ENCODE measurements around the gene AGXT. TPM values are rescaled to one million over a fixed set of nuclear protein-coding genes. Genes with fewer than 3 reads are reported as not detected.

Gene AGXT
- polyA plus RNA-seq, 3 donors = 0.34 to 0.80 (median 0.39) TPM

DNA sequence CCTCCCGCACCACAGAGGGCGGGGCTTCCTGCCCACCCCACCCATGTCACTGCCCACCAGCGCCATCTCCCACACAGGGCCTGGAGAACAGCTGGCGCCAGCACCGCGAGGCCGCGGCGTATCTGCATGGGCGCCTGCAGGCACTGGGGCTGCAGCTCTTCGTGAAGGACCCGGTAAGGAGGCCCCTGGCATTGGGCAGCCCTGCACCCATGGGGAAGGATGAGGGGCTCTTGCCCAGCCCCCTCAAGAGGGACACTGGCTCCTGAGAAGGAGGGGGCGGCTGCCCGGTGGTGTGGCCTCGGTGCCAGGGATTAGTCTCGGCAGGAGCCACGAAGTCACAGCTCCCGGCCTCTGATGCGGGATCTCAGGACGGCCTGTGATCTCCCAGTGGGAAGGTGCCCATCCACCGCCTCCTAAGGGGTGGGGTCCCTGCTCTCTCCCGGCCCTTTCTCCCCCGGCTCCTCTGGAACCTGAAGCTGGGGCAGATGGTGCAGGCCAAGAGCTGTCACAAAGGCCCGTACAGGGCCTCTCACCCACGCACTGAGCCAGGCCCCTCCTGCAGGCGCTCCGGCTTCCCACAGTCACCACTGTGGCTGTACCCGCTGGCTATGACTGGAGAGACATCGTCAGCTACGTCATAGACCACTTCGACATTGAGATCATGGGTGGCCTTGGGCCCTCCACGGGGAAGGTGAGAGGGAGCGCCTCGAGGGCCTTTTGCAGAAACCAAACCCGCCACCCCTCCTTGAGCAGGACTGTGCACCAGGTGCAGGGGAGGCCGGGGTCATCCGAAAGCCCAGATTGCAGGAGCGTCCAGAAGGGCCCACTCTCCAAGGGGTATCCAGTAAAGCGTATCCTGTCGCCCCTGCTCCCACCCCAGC is 9.1 kb downstream of the AGXT start:
- WGBS, 3 donors = 91 to 92% (median 92%) methylated on average over 39 to 40 of the region's 40 CpGs
- no peak overlapping the region for H3K27ac ChIP-seq (ENCODE audit: low read depth, low read length)

DNA sequence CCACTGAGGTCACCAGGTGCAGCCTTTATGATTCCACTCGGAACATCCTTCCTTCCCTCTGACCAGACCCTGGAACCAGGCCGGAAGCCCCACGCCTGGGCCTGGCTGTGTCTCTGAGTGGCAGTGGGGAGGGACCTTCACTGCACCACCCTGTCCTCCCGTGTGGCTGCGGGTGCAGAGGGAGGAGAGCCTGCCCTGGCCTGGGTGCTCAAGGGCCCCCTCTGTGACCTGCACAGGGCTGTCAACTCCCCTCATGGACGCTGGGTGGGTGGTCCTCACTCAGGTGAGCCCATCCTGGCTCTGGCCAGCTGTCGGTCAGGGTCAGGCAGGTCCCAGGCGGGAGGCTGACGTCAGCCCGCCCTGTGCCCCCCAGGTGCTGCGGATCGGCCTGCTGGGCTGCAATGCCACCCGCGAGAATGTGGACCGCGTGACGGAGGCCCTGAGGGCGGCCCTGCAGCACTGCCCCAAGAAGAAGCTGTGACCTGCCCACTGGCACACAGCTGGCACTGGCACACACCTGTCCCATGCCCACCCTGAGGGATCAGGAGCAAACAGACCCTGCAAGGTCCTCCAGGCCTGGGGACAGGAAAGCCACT is 9.8 kb downstream of the AGXT start:
- no peak overlapping the region for H3K27ac ChIP-seq (ENCODE audit: low read depth, low read length)
- WGBS, 3 donors = 88 to 93% (median 90%) methylated on average over 17 to 18 of the region's 18 CpGs

DNA sequence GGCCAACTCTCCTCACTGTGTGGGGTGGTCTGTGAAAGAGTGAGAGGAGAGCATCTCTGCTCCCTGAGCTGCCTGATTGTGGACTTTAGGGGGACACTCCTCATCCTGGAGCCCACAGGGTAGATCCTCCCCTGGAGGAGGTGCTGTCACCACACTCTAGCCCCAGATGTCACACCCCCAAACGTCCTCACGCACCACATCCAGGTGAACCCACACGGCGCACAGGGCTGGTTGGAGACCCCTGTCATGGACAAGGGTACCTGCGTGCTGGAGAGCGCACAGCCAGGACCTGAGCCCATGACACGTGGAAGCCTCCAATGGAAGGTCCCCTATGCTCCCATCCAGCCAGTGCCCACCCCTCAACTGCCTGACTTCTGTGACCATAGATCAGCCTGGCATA is 10.5 kb downstream of the AGXT start:
- 72 to 94% (median 82%) methylated on average over 7 of the region's 7 CpGs for WGBS, 3 donors
- no peak overlapping the region for H3K27ac ChIP-seq (ENCODE audit: low read depth, low read length)

DNA sequence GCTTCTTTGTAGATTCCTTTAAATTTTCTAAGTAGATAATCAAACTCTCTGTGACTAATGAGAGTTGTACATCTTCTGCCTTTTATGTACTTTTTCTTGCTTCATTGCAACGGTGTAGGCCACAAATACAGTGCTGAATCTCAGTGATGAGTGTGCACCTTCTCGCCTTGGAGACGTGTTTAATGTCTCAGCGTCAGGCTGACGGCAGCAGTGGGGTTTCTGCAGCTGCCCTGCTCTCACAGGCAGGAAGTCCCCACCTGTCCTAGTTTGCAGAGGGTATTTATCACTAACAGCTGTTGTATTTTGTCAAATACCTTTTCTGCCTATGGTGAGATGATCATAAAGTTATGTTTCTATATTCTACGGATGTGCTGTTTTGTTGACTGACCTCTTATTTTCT is 13.3 kb downstream of the AGXT start:
- 60 to 64% (median 63%) methylated on average over 6 of the region's 6 CpGs for WGBS, 3 donors
- H3K27ac ChIP-seq (ENCODE audit: low read depth, low read length) = no peak overlapping the region

DNA sequence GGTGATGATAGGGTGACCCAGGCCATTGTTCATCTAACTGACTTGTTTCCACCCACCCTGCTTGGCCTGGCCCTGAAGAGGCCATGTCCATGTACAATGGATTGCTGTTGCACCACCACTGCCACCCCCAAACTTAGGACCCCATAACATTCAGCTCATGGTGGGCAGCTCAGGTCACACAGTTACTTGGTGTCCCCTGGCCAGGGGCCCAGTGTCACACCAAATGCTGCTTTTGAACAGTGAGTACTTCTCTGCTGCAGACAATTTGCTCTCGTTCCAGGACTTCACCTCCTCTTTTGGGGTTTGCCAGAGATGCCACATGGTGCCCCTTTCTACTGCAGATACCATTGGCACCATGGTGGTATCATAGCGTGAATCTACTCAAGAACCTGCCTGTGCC is 15.6 kb downstream of the AGXT start:
- H3K27ac ChIP-seq (ENCODE audit: low read depth, low read length) = no peak overlapping the region
- 91 to 98% (median 94%) methylated on average over 2 of the region's 2 CpGs for WGBS, 3 donors

DNA sequence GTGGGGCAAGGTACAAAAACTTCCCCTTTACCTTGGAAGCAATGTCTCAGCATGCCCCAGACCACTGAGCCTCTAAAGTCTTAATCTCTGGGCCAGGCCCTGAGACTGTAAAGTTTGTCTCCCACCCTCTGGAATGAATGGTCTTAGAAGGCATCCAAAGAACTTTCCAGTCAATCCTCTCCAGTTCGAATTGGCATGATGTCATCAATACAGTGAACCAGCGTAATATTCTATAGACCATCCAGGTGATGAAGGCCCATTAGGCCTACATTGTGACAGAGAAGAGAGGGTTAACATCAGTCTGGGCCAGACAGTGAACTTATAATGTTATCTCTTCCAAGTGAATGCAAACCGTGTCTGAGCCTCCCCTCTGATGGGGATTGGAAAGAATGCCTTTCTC is 16.1 kb downstream of the AGXT start:
- no peak overlapping the region for H3K27ac ChIP-seq (ENCODE audit: low read depth, low read length)
- WGBS, 3 donors = 73 to 87% (median 80%) methylated on average over 3 of the region's 3 CpGs

DNA sequence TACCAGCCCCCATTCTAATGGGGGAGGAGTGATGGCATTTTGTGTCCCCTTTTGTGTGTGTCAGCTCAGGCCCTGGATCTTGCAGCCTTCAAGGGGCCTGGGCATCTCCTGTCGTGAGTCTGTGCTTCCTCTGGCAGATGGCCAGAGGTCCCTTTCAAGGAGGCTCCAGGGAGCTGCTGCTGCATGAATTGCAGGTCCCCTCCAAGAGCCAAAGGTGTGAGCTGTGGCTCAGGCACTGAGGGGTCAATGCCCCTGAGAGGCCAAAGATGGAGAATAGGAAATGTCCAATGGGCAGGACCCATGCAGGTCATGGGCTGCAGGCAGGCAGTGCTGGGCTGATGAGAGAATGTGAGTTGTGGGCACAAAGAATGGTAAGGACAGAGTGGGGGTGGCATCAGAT is 16.9 kb downstream of the AGXT start:
- 43 to 83% (median 50%) methylated on average over 1 of the region's 1 CpG for WGBS, 3 donors
- H3K27ac ChIP-seq (ENCODE audit: low read depth, low read length) = no peak overlapping the region

DNA sequence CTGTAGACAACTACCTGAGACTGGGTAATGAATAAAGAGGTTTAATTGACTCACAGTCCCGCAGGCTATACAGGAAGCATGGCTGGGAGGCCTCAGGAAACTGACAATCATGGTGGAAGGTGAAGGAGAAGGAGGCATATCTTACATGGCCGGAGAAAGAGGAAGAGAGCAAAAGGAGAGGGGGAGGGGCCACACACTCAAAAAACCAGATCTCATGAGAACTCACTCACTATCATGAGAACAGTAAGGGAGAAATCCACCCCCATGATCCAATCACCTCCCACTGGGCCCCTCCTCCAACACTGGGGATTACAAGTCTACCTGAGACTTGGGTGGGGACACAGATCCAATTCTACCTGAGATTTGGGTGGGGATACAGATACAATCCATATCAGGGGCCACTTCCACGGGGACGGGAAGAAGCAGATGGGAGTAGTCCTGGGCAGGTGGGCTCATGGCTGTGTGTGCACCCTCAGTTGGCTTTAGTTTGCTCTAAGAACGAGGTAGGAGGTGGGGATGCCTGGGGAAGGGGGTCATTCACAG is 17.5 kb downstream of the AGXT start:
- 67 to 79% (median 76%) methylated on average over 5 of the region's 5 CpGs for WGBS, 3 donors
- no peak overlapping the region for H3K27ac ChIP-seq (ENCODE audit: low read depth, low read length)

DNA sequence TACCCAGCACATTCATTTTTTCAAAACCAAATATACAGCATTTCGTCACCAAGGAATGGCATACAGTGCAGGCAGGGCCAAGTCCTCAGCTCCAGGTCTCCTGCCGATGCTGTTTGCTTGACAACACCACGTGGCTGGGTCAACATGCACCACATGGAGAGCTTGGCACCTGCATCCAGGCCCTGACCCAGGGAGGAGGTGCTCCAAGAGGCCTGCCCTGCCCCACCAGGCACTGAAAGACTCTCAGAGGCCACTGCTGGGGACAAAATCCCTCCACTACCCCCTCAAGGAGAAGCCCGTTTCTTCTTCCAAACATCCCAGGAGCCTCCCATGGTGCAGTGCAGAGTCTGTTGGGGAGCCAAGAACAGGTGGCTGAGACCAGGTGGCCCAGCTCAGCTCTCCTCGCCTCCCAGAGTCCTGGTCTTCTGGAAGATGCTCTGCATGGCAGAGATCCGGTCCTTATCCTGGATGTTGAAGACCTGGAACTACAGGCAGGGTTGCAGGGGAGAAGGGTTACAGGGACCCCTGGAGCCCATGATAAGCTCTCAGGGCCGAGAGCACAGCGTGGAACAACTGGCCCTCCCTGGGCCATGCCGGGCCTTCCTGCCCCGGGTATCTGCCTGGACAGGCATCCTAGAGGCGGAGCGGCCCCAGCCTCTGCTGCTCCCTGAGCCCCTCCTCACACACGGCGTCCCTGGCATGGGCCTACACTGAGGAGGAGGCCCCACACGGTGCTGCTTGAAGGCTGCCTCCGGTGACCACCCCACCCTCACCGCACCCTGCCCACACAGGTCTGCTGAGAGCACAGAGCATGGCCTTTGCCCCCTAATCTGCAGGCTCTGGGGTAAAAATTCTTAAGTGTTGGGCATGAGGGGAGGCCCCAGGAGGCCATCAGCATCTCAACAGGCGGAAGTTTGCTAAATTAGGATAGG is 18.3 kb downstream of the AGXT start:
- H3K27ac ChIP-seq (ENCODE audit: low read depth, low read length) = no peak overlapping the region
- WGBS, 3 donors = 81 to 90% (median 86%) methylated on average over 18 of the region's 18 CpGs

DNA sequence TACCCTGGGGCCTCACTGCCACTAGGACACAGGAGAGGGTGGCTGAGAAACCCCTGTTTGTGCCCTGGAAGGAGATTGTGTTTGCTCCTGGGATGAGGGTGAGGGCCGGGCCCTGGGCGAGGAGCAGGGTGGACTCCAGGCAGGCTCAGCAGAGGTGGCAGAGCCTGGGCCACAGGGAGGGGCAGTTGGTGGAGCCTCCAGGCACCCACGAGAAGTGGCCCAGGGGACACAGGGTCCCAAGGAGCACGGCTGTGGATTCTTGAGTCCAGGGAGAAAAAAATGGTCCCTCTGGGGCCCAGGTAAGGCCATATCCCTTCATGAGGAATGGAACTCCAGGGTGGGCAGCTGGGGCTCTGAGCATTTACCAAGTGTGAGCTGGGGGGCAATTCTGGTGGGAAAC is 19.0 kb downstream of the AGXT start:
- 86 to 96% (median 92%) methylated on average over 4 of the region's 4 CpGs for WGBS, 3 donors
- H3K27ac ChIP-seq (ENCODE audit: low read depth, low read length) = no peak overlapping the region

DNA sequence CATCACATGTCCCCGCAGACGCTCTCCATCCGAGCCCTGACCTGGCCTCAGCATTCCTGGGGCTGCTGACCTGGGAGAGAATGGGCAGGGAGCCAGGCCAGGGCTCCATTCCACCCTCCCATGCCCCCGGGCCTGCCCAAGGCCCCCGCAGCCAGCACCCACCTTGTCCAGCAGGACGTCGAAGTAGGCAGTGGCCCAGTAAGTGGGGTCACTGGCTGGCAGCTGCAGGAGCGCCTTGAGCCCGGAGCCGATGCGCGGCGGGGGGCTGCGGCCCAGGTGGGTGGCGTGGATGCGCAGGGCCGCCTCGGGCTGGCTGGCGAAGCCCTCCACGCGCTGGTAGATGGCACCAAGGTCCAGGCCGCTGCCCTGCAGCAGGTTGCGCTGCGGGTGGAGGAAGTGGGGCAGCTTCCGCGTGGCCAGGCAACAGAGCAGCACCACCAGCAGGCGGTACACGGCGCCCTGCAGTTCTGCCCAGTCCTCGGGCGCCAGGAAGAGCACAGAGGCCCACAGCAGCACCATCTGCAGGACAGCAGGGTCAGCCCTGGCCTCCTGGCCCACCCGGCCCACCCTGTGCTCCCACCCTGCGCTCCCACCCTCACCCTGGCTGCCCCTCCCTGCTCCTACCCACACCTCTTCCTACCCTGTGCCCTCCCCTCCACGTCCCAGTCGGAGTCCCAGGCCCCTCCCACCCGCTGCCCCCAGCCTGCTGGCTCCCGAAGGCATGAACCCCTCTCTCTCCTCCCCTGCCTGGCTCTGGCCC is 19.7 kb downstream of the AGXT start:
- WGBS, 3 donors = 90 to 95% (median 90%) methylated on average over 29 to 37 of the region's 37 CpGs
- no peak overlapping the region for H3K27ac ChIP-seq (ENCODE audit: low read depth, low read length)

DNA sequence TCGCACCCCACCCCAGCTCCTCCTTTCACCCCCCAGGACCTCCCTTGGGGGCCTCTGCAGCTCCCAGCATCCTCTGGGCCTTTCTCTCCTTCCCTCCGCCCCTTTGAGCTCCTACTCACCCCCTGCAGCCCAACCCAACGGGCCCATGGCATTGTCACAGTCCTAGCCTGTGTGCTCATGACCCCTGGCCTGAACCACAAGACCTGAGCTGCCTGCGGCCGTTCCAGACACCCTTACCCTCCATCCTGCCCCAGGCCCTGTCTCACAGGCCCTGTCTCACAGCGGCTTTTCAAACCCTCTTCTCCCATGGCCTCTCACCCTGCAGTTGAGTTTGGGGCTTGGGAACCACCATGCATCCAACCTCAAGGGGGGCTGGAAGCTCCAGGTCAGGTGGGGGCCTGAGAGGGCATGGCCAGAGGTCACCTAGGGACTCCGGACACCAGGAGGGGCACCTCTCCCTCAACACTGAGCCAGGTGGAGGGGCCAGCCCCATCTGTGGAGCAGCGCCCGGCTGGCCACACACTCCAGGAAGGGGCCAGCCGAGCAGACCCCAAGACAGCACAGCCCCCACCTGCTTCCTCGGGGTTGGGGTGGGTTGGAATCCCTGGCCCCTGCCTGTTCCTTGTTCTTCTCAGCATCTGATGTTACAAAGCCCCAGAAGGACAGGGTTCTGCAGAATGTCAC is 20.4 kb downstream of the AGXT start:
- H3K27ac ChIP-seq (ENCODE audit: low read depth, low read length) = no peak overlapping the region
- 81 to 95% (median 82%) methylated on average over 10 to 11 of the region's 11 CpGs for WGBS, 3 donors

DNA sequence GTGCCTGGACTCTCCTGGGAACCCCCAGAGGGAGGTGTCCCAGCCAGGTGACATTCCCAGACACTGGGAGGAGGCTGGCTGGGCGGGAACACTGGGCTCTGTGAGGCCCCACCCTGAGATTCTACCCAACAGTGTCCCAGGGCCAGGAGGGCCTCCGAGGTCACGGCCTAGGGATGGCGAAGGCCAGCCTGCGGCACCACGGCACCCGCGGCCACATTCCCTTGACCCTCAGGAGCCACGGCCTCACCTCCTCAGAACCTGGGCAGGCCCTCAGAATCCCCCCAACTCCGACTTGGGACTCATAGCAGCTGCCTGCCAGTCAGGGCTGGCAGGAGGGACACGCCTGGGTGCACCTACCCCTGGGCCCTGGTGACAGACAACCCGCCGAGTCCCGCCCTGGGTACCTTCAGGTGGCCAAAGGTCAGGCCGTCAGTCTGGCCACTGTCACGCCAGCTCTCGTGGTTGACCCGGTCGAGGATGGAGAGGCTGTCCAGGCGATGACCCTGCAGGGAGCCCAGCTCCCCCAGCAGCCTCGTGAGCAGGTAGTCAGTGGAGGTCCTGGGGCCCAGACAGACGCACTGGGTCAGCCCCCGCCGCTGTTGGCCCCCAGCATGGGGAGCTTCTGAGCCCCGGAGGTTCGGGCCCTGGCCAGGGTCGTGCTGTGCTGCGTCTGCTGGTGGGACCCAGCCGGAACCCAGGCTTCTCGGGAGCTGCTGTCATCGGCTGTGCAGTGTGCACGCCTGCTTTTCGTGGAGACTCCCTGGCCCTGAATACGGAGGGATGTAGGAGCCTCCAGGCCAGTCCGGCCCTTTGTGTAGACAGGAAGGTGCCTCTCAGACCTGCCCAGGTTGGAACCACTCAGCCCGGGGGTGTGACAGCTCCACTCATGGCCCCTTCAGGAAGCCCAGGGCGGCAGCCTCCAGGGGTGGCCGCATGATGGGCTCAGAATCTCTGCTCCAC is 21.3 kb downstream of the AGXT start:
- 87 to 91% (median 88%) methylated on average over 38 of the region's 38 CpGs for WGBS, 3 donors
- no peak overlapping the region for H3K27ac ChIP-seq (ENCODE audit: low read depth, low read length)

DNA sequence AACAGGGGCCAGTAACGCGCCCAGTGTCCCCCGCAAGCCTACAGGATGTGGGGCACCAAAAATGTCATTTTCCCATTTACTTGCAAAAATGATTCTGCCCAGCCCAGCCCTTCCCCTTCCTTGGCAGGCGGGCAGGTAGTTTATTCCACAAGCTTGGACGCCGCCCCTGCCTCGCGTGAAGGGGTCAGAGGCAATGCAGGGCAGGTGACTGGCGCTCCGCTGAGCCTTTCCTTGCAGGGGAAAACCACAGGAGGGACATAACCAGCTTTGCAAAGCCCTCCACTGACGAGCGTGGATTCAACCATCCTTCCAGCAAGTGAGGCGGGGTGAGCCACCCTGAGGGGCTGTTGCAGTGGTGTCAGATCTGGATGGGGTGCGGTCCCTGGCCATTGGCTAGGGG is 22.1 kb downstream of the AGXT start:
- WGBS, 3 donors = 77 to 91% (median 90%) methylated on average over 14 of the region's 14 CpGs
- no peak overlapping the region for H3K27ac ChIP-seq (ENCODE audit: low read depth, low read length)

DNA sequence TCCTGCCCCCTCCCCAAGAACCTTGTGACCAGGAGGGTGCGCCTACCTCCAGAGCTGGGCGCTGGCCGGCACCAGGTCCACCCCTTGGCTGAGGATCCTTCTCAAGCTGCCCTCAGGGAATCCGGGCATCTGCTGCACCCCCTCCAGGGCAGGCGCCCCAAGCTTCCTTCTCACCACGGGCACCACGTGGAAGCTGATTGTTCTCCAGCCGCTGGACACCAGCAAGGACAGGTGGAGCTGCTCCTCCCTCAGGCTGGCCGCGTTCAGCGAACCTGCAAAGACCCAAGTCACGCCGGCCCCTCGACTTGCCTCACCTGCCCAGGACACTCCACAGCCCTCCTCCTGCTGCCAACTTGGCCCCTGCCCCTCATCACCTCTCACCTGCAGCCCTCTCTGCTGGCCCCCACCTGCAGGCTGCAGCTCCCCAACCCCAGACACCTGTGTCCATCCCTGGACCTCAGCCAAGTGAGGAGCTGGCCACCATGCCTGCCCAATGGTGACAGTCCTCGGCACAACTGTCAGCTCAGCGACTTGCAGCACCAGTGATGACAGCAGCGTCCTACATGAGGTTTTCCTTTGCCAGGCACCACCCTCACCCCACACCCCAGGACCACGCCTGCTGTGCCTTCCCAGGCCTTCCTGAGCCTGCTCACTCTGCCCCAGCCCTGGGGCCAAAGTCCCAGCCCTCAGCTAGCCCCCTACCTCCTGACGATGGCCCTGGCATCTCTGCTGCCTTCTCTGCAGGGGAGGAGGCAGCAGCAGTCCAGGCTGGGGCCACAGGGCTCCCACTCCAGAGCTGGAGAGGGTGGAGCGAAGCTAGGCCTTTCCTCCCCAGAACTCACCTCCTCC is 23.1 kb downstream of the AGXT start:
- H3K27ac ChIP-seq (ENCODE audit: low read depth, low read length) = no peak overlapping the region
- 78 to 86% (median 84%) methylated on average over 20 of the region's 20 CpGs for WGBS, 3 donors

DNA sequence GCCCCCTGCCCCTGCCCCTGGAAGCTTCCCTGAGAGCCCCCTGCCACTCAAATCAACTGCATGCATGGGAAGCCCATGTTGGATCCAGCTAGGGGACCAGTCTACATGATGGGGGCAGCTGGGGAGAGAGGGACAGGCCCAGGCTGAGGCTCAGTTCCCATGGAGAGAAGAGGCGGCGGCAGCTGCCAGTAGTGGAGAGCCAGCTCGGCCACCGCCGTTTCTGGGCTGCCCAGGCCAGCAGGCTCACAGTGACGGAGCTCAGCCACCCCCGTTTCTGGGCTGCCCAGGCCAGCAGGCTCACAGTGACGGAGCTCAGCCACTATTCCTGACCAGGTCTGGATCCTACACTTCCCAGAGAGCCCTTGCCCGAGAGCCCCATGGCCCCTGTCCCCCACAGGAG is 23.7 kb downstream of the AGXT start:
- H3K27ac ChIP-seq (ENCODE audit: low read depth, low read length) = no peak overlapping the region
- 80 to 84% (median 82%) methylated on average over 9 of the region's 9 CpGs for whole genome bisulfite sequencing, 3 donors

Measured in adipose tissue (tissue), 3 donors.